Measurements from ENCODE around the gene MMP17. TPM values are rescaled to one million over a fixed set of nuclear protein-coding genes. Genes with fewer than 3 reads are reported as not detected.

Gene MMP17
- total and polyA plus RNA-seq, 10 of the 15 experiments (the other 5 are each of a cell fraction or from before 2014, with no cell fraction given): 0.11 to 0.28 (median 0.23) TPM; not detected in 7

- TF ChIP-seq ETV6 (conservative IDR thresholded peaks at IDR 0.05 in 1 of 2, IDR thresholded peaks at IDR 0.05 in 1 of 2; ENCODE audit: borderline replicate concordance in 1 of 2, low read depth in 1 of 2) (no peak), BHLHE40 (IDR thresholded peaks at IDR 0.05; ENCODE audit: borderline replicate concordance in 1 of 2, low read depth in 2 of 2, low read length in 1 of 2) (no peak)
Observed at GRCh38 chr12:131900397-131900796, 72.2 kb downstream of the MMP17 start (continued).

Small RNAs within 50 kb of the gene (small RNA-seq; reads per million reads assigned to genes)
- gene RNA5SP378 (not detected), gene RNU6-1017P (not detected)

Other genes with a start within 250 kb of the MMP17 start
- gene SFSWAP, start 117.3 kb upstream of the MMP17 start, total RNA-seq (2014; rRNA removed): 29.7 and 31.7 TPM in 2 replicates
- 20.7 and 23.2 TPM in 2 replicates for gene SFSWAP, start 117.3 kb upstream of the MMP17 start, total RNA-seq (2014; rRNA removed; fragmentation: Illumina TruSeq; extraction: Trizol)
- gene SFSWAP, start 117.3 kb upstream of the MMP17 start, total RNA-seq (2021): 44.1 and 48.6 TPM in 2 replicates
- 11.9 and 17.4 TPM in 2 replicates for gene SFSWAP, start 117.3 kb upstream of the MMP17 start, polyA plus RNA-seq (2011; rRNA removed)
- 28.4 and 33.2 TPM in 2 replicates for gene SFSWAP, start 117.3 kb upstream of the MMP17 start, polyA plus RNA-seq (2014; fragmentation: Illumina TruSeq; extraction: Trizol)
- gene SFSWAP, start 117.3 kb upstream of the MMP17 start, polyA plus RNA-seq (2014; fragmentation: Nextera tagmentation; extraction: Ambion mirVana): 1 to 10 TPM; 1.8 to 4.2 TPM
- gene SFSWAP, start 117.3 kb upstream of the MMP17 start, polyA plus RNA-seq (2014; rRNA removed): 31.9 and 35.7 TPM in 2 replicates
- gene SFSWAP, start 117.3 kb upstream of the MMP17 start, polyA plus RNA-seq (2016; fragmentation: Nextera tagmentation; extraction: Ambion mirVana): 10 to 100 TPM; 24.2 to 25.8 TPM
- 1.9 and 2.0 TPM in 2 replicates for gene ULK1, start 66.2 kb downstream of the MMP17 start, total RNA-seq (2014; rRNA removed)
- gene ULK1, start 66.2 kb downstream of the MMP17 start, total RNA-seq (2014; rRNA removed; fragmentation: Illumina TruSeq; extraction: Trizol): 1.2 and 1.8 TPM in 2 replicates
- gene ULK1, start 66.2 kb downstream of the MMP17 start, total RNA-seq (2021): 14.1 and 15.8 TPM in 2 replicates
- 1.3 and 2.0 TPM in 2 replicates for gene ULK1, start 66.2 kb downstream of the MMP17 start, polyA plus RNA-seq (2011; rRNA removed)
- gene ULK1, start 66.2 kb downstream of the MMP17 start, polyA plus RNA-seq (2014; fragmentation: Illumina TruSeq; extraction: Trizol): 0.57 and 1.7 TPM in 2 replicates
- under 1 TPM; 0.13 to 0.55 TPM for gene ULK1, start 66.2 kb downstream of the MMP17 start, polyA plus RNA-seq (2014; fragmentation: Nextera tagmentation; extraction: Ambion mirVana)
- 7.7 and 9.4 TPM in 2 replicates for gene ULK1, start 66.2 kb downstream of the MMP17 start, polyA plus RNA-seq (2014; rRNA removed)
- gene ULK1, start 66.2 kb downstream of the MMP17 start, polyA plus RNA-seq (2016; fragmentation: Nextera tagmentation; extraction: Ambion mirVana): 1 to 10 TPM in 1 of 2 experiments, under 1 TPM in 1; 0.87 to 1.1 TPM
- 28.7 and 33.5 TPM in 2 replicates for gene PUS1, start 100.9 kb downstream of the MMP17 start, total RNA-seq (2014; rRNA removed)
- gene PUS1, start 100.9 kb downstream of the MMP17 start, total RNA-seq (2014; rRNA removed; fragmentation: Illumina TruSeq; extraction: Trizol): 13.7 and 14.9 TPM in 2 replicates
- gene PUS1, start 100.9 kb downstream of the MMP17 start, total RNA-seq (2021): 66.4 and 74.2 TPM in 2 replicates
- 12.6 and 23.2 TPM in 2 replicates for gene PUS1, start 100.9 kb downstream of the MMP17 start, polyA plus RNA-seq (2011; rRNA removed)
- gene PUS1, start 100.9 kb downstream of the MMP17 start, polyA plus RNA-seq (2014; fragmentation: Illumina TruSeq; extraction: Trizol): 7.6 and 17.3 TPM in 2 replicates
- gene PUS1, start 100.9 kb downstream of the MMP17 start, polyA plus RNA-seq (2014; fragmentation: Nextera tagmentation; extraction: Ambion mirVana): 1 to 10 TPM; 1.3 to 5.5 TPM
- gene PUS1, start 100.9 kb downstream of the MMP17 start, polyA plus RNA-seq (2014; rRNA removed): 42.5 and 62.4 TPM in 2 replicates
- 10 to 100 TPM; 27.7 to 37.7 TPM for gene PUS1, start 100.9 kb downstream of the MMP17 start, polyA plus RNA-seq (2016; fragmentation: Nextera tagmentation; extraction: Ambion mirVana)
- 6.2 and 6.9 TPM in 2 replicates for gene EP400, start 121.5 kb downstream of the MMP17 start, total RNA-seq (2014; rRNA removed)
- gene EP400, start 121.5 kb downstream of the MMP17 start, total RNA-seq (2014; rRNA removed; fragmentation: Illumina TruSeq; extraction: Trizol): 4.7 and 5.5 TPM in 2 replicates
- 39.4 and 44.2 TPM in 2 replicates for gene EP400, start 121.5 kb downstream of the MMP17 start, total RNA-seq (2021)
- gene EP400, start 121.5 kb downstream of the MMP17 start, polyA plus RNA-seq (2011; rRNA removed): 3.8 and 4.1 TPM in 2 replicates
- 19.2 and 20.7 TPM in 2 replicates for gene EP400, start 121.5 kb downstream of the MMP17 start, polyA plus RNA-seq (2014; fragmentation: Illumina TruSeq; extraction: Trizol)
- gene EP400, start 121.5 kb downstream of the MMP17 start, polyA plus RNA-seq (2014; fragmentation: Nextera tagmentation; extraction: Ambion mirVana): 1 to 10 TPM; 4.0 to 6.4 TPM
- gene EP400, start 121.5 kb downstream of the MMP17 start, polyA plus RNA-seq (2014; rRNA removed): 15.9 and 22.1 TPM in 2 replicates
- gene EP400, start 121.5 kb downstream of the MMP17 start, polyA plus RNA-seq (2016; fragmentation: Nextera tagmentation; extraction: Ambion mirVana): 10 to 100 TPM in 1 of 2 experiments, 1 to 10 TPM in 1; 9.8 to 11.7 TPM

Data from GM12878 (cell line).